DOHH2 (cell line): ENCODE data around the gene RRP15.
A peak's percentile ranks its signal among the peaks of the same experiment; 100 is the strongest.

Experiments used
- EZH2phosphoT487 ChIP-seq: fragments of 200-600 bp; sonication (generic); IDR thresholded peaks from 2 replicates; pipeline ENCODE4 v1.6.1; 2017; ENCODE audit warnings: borderline replicate concordance, mild to moderate bottlenecking, antibody characterized with exemption, low read length, moderate library complexity, mixed read lengths
- TF ChIP-seq, protein P1 (sequence below): fragments of 200-600 bp; sonication (generic); IDR thresholded peaks from one replicate; pipeline ENCODE4 v1.5.1; 2014; ENCODE audit warnings: antibody characterized with exemption, mild to moderate bottlenecking, low read depth, low read length; ENCODE audit not compliant: poor library complexity, severe bottlenecking

DNA sequence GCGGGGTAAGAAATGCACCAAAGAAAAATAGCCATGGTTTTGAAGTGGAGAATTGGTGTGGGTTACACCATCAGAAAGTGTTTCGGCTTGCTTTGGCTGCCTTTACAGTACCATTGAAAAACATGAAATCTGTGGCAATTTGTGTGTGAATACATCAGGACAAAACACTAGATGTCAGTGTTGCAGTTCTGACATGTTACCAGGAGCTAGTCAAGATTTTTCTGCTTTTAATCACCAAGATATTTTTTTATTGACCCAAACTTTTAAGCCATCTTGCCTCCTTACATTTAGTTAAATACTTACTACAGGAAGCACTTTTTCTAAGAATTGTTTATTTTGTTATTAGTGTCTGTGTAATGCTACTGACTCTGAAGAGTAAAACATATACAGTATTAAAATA lies 14.3 kb downstream of the RRP15 start:
- TF ChIP-seq, protein P1, sequence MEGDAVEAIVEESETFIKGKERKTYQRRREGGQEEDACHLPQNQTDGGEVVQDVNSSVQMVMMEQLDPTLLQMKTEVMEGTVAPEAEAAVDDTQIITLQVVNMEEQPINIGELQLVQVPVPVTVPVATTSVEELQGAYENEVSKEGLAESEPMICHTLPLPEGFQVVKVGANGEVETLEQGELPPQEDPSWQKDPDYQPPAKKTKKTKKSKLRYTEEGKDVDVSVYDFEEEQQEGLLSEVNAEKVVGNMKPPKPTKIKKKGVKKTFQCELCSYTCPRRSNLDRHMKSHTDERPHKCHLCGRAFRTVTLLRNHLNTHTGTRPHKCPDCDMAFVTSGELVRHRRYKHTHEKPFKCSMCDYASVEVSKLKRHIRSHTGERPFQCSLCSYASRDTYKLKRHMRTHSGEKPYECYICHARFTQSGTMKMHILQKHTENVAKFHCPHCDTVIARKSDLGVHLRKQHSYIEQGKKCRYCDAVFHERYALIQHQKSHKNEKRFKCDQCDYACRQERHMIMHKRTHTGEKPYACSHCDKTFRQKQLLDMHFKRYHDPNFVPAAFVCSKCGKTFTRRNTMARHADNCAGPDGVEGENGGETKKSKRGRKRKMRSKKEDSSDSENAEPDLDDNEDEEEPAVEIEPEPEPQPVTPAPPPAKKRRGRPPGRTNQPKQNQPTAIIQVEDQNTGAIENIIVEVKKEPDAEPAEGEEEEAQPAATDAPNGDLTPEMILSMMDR, result peak; percentile 46
- TF ChIP-seq EZH2phosphoT487, result no peak
